Prostate gland (tissue), 2 donors: Measurements from ENCODE around the gene PXDC1.

Experiments used
- CTCF ChIP-seq, 4 experiments: fragments of 200-600 bp in 2 of 4; fragments of 450-650 bp in 2 of 4; sonication (generic) in 2 of 4; IDR thresholded peaks; 1 replicate in 3 of 4; 2 replicates in 1 of 4; pipeline ENCODE4 v1.5.1; 2016 to 2019; ENCODE audit warnings: antibody characterized with exemption in 4 of 4, mild to moderate bottlenecking in 2 of 4, moderate library complexity in 2 of 4
- POLR2A ChIP-seq: fragments of 450-650 bp; IDR thresholded peaks from one replicate; pipeline ENCODE4 v1.6.1; 2016; ENCODE audit warnings: antibody characterized with exemption, mild to moderate bottlenecking
- POLR2AphosphoS5 ChIP-seq: sonication (generic); formaldehyde crosslinking; IDR thresholded peaks from one replicate; pipeline ENCODE4 v1.6.1; 2017; ENCODE audit warnings: antibody characterized with exemption

GRCh38 chr6:3753228-3753835 is 1.8 kb upstream of the PXDC1 start:
- TF ChIP-seq CTCF (IDR thresholded peaks at IDR 0.05): no peak
- no peak for TF ChIP-seq POLR2A
- TF ChIP-seq POLR2AphosphoS5: no peak
